LNCAP (cell line): Measurements from ENCODE around the gene C1QL3.

Experiments
- CTCF ChIP-seq: fragments of 450-650 bp; IDR thresholded peaks from 2 replicates; pipeline ENCODE4 v1.5.1; 2017; ENCODE audit warnings: mild to moderate bottlenecking

Gene C1QL3

GRCh38 chr10:16472828-16473227 lies 48.9 kb downstream of the C1QL3 start:
- no peak for TF ChIP-seq CTCF

- TF ChIP-seq CTCF = no peak
Measured at GRCh38 chr10:16470747-16471146, 50.9 kb downstream of the C1QL3 start.

- TF ChIP-seq CTCF = no peak
Measured at GRCh38 chr10:16466001-16466400, 55.7 kb downstream of the C1QL3 start.
